HG03039 (cell line): ENCODE measurements around the gene TRIOBP.
"Not testable (repeated sequence)": the region's sequence is repeated elsewhere in the genome, so short reads cannot be mapped to it uniquely, and the experiment has no call there.

Experiments used
- ATAC-seq: cut with Tn5 transposase; IDR thresholded peaks from one replicate; pipeline ENCODE4 v1.9.1; 2021; ENCODE audit warnings: mild to moderate bottlenecking, moderate library complexity; ENCODE audit not compliant: unreplicated experiment

Gene TRIOBP

DNA sequence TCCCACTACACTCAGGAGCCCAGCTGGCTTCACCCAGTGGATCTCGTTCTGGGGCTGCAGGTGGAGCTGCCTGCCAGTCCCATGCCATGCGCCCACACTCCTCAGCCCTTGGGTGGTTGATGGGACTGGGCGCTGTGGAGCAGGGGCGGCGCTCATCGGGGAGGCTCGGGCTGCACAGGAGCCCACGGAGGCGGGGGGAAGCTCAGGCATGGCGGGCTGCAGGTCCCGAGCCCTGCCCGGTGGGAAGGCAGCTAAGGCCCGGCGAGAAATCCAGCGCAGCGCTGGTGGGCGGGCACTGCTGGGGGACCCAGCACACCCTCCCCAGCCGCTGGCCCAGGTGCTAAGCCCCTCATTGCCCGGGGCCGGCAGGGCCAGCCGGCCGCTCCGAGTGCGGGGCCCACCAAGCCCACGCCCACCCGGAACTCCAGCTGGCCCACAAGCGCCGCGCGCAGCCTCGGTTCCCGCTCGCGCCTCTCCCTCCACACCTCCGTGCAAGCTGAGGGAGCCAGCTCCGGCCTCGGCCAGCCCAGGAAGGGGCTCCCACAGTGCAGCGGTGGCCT is 21.0 kb downstream of the TRIOBP start:
- ATAC-seq: not testable (repeated sequence)

DNA sequence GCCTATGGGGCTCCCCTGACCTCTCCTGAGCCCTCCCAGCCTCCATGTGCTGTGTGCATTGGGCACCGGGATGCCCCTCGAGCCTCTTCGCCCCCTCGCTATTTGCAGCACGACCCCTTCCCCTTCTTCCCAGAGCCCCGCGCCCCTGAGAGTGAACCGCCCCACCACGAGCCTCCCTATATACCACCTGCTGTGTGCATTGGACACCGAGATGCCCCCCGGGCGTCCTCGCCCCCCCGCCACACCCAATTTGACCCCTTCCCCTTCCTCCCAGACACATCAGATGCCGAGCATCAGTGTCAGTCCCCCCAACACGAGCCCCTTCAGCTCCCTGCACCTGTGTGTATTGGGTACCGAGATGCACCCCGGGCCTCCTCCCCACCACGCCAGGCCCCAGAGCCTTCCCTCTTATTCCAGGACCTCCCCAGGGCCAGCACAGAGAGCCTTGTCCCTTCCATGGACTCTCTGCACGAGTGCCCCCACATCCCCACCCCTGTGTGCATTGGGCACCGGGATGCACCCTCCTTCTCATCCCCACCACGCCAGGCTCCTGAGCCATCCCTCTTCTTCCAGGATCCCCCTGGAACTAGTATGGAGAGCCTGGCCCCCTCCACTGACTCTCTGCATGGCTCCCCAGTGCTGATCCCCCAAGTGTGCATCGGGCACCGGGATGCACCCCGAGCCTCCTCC is 28.8 kb downstream of the TRIOBP start:
- no peak for ATAC-seq

DNA sequence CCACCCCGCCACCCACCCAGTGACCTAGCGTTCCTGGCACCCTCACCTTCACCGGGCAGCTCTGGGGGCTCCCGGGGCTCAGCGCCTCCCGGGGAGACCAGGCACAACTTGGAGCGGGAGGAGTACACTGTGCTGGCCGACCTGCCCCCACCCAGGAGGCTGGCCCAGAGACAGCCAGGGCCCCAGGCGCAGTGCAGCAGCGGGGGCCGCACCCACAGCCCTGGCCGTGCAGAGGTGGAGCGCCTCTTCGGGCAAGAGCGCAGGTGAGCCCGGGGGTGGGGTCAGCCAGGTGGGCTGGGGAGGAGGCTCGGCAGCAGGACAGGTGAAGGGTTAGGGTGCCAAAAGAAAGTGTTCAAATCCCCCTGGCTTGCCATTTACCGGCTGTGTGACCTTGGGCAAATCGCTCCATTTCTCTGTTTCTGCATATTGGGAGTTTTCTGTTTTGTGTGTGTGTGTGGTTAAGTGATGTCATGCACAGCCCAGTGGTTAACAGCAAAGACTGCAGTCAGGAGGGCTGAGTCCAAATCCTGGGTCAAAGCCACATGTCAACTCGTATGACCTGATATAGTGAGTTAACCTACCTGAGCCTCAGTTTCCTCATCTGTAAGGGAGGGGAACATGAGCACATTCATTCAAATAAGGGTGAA is 29.5 kb downstream of the TRIOBP start:
- no peak for ATAC-seq

DNA sequence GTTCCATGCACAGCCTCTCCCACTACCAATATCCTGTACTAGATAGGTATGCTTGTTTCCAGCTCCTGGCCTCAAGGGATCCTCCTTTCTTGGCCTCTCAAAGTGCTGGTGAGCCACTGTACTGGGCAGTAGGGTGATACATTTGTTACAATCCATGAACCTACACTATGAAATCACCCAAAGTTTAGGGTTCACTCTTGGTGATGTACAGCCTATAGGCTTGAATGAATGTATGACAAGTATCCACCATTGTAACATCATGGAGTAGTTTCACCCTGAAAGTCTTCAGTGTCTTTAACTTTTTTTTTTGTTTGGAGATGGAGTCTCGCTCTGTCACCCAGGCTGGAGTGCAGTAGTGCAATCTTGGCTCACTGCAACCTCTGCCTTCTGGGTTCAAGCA is 31.8 kb downstream of the TRIOBP start:
- ATAC-seq: no peak

DNA sequence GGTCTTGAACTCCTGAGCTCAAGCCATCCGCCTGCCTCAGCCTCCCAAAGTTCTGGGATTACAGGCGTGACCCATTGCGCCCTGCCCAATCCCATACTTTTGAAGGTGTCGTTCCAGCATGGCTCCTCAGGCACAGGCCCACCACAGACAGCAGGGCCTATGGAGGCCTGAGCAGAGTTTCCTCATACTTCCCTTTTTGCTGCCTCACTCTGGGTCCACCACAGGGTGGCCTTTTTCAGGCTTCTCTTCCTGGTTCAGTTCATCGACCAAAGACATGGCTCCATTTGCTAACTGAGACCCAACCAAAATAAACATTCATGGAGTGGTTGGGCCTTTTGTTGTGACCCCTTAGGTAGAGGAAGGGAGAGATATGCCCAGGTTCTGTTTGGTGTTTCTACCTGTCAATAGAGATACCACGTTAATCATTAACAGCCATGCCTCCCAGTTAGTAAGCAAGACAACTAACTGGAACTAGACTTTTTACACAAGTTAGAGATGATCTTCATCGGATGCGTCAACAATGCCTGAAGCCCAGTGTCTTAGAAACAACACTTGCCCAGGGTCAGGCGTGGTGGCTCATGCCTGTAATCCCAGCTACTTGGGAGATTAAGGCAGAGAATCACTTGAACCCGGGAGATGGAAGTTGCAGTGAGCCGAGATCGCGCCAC is 35.1 kb downstream of the TRIOBP start:
- ATAC-seq: no peak

DNA sequence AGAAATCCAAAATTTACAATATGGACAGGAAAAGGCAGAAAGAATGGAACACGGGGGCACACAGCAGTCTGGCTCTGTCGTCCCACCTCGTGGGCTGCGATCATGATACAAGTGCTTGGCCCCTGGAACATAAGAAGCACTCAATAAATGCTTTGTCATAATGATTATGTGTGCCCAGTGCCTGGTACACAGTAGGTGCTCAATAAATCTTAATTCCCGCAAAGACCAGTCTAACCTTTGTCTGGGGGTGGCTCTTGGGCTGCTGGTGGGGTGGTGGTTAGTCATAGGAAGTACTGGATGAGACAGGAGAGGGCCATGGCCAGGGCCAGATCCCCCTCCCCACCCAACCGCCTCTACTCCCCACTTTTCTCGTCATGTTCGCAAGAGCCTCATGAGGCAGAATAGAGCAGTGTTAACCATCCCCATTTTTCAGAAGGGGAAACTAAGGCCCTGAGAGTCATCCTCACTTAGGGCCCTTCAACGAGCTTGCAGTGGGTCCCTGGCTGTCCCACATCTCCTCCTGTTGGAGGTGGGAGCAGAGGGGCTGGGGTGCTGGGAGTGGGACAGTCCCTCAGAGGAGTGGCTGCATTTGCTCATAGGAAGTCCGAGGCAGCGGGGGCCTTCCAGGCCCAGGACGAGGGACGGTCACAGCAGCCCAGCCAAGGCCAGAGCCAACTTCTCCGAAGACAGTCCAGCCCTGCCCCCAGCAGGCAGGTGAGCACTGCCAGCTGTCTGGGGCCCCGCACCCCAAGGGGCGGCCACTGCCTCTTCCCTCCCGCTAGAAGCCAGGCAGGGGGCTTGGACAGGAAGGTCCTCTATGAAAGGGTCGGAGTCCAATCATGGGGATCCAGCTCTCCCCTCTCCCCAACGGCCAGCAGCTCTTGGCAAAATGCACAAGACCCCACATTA is 36.1 kb downstream of the TRIOBP start:
- no peak for ATAC-seq

DNA sequence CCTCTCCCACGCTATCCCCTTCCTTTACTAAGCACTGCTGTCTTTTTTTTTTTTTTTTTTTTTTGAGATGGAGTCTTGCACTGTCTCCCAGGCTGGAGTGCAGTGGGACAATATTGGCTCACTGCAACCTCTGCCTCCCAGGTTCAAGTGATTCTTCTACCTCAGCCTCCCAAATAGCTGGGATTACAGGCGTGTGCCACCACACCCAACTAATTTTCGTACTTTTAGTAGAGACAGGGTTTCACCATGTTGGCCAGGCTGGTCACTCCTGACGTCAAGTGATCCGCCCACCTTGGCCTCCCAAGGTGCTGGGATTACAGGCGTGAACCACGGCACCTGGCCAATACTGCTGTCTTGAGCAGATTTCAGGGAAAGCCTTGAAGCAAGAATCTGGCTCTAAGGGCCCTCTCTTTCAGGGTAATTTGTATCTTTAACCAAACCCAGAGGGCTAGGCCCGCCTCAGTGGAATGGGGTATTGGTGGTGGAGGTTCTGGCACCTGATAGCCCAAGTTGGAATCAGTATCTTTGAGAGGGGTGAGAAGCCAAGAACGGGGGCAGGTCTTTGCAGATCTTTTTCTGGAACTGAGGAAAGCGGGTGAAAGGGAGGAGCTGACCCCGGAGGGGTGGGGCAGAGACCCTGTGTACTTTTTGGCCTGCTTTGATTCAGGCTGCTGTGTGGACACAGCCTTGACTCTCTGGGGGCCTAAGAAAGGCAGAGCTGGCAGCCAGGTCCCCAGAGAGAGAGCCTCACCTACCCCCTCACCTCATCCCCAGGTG is 37.0 kb downstream of the TRIOBP start:
- no peak for ATAC-seq

DNA sequence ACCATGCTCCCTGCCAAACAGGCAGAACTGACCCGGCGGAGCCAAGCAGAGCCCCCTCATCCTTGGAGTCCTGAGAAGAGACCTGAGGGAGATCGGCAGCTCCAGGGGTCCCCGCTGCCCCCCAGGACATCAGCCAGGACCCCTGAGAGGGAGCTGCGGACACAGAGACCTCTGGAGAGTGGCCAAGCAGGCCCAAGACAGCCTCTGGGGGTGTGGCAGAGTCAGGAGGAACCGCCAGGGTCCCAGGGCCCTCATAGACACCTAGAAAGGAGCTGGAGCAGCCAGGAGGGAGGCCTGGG is 37.5 kb downstream of the TRIOBP start:
- ATAC-seq: no peak

DNA sequence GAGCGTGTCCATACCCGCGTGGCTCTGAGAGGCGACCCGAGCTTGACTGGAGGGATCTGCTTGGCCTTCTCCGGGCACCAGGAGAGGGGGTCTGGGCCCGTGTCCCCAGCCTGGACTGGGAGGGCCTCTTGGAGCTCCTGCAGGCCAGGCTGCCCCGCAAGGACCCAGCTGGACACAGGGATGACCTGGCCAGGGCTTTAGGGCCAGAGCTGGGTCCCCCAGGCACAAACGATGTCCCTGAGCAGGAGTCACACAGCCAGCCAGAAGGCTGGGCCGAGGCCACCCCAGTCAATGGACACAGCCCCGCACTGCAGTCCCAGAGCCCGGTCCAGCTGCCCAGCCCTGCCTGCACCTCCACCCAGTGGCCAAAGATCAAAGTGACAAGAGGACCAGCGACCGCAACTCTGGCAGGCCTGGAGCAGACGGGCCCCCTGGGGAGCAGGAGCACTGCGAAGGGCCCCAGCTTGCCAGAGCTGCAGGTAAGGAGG is 38.2 kb downstream of the TRIOBP start:
- no peak for ATAC-seq

DNA sequence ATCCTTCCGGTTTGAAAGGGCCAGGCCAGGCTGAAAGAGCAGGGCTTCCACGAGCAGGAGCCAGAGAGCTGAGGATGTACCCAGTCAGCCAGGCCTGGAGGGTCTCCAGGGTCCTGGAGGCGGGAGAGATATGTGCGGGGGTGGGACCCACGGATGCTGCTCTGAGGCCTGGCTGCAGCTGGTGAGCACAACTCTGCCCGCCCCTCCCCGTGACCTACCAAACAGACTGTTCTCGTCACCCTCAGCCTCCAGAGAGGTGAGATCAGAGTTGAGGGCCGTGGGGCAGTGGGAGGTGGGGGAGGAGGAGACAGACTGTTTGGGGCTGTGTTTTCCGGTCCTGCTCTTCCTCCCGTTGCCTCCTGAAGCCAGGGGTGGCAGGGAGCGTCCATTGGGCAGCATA is 42.2 kb downstream of the TRIOBP start:
- no peak for ATAC-seq

DNA sequence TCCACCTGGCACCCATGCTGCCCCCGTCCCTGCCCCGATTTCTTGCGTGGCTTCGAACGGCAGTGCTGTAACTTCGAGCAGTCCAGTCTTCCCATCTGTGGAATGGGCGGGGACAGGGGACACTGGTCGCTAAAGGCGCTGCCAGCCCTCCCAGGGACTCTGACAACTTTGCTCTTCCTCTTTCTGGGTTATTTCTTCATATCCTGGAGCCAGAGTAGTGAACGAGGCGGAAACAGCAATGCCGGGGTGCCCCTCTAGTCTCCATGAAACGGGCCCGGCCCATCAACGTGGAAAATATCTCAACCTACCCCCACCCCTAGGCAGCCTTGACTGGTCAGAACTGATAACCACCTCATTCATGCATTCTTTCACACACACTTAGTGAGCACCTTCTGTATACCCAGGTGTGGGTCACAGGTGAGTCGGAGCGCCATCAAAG is 42.8 kb downstream of the TRIOBP start:
- ATAC-seq: no peak

DNA sequence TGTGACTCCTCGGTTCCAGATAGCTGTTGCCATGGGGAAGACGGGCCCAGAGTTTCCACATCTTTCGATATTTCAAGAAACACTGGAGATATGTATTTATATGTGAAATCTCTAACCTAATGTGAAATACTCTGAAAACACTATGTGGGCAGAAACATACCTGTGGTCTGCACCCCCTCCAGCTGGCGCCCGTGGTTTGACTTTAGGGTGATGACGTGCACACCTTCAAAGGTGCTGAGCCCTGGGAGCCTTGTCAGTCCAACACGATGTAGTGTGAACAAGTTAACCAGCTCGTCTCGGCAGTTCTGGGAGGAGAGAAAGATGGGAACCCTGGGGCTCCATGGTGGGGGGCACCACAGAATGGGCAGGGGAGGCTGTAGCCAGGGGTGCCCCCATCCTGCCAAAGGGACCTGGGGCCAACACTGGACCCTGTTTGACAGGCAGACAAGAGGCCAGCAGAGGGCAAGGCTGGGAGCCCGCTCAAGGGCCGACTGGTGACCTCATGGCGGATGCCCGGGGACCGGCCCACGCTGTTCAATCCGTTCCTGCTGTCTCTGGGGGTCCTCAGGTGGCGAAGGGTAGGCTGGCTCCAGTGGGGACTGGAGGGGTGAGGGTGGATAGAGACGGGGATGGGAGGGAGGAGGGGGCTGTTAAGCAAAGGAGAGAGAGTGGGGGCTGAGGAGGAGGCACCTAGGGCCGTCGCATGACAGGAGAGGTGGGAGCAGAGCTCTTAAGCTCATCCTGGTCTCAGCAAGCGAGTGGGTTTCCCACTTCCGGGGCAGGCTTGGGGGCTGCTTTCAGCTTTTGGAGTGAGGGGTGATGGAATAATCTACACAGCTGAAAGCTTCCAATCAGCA is 43.8 kb downstream of the TRIOBP start:
- ATAC-seq: no peak

DNA sequence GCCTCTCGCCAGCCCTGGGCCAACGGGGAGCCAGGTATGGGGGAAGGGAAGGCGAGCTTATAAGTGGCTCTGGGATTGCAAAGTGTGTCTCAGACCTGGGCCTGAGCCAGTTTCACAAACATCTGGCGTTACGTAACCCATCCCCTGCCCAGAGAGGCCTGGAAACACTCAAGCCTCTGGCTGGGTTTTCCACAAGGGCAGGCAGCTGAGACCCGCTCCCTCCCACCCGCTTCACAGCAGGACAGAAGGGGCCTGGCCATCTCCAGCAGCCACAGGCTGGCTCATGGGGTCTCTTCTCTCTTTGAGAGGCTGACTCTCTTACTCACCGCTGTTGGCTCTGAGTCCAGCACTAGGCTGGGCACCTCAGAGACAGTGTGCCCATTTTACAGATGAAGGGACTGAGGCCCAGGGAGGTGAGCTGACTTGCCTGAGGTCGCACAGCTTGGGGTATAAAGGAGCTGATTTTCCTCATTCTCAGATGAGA is 44.5 kb downstream of the TRIOBP start:
- ATAC-seq: no peak

DNA sequence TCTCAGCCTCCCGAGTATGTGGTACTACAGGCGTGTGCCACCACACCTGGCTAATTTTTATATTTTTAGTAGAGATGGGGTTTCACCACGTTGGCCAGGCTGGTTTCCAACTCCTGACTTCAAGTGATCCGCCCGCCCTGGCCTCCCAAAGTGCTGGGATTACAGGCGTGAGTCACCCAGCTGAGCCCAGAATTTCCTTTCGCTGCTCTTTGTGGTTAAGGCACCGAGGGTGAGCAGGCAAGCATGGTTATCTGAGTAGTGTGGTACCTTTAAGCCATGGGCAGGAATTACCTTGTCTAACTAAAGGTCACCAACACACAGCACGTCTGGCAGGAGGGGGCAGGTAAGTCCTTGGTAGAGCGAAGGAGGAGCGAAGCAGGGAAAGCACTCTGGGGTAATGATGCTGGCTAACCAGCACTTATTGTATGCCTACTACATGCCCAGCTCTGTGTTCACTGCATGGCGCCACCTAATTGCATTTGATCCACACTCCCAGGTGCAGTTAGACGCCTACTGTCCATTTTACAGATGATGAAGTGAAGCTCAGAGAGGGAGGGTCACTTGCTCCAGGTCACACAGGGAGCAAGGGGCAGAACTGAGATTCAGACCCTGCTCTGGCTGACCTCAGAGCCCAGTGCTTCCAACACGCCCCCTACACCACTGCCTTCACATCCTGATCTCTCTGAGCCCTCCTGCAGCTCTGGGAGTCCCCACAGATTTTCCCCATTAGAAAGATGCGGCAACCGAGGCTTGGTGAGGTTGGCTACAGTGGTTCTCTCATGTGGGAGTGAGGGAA is 45.7 kb downstream of the TRIOBP start:
- no peak for ATAC-seq

DNA sequence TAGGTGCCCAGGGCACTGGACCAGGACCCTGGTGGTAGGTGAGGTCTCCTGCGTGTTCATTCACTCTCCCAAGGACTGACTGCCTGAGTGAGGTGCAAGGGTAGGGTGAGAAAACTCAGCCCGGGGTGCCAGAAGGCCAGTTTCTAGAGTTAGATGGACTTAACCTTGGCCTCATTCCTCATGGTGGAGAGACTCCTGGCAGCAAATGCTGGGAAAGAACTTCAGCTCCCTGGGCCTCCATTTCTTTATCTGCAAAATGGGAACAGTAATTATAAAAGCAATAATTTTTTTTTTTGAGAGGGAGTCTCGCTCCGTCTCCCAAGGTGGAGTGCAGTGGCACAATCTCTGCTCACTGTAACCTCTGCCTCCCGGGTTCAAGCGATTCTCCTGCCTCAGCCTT is 47.7 kb downstream of the TRIOBP start:
- no peak for ATAC-seq

DNA sequence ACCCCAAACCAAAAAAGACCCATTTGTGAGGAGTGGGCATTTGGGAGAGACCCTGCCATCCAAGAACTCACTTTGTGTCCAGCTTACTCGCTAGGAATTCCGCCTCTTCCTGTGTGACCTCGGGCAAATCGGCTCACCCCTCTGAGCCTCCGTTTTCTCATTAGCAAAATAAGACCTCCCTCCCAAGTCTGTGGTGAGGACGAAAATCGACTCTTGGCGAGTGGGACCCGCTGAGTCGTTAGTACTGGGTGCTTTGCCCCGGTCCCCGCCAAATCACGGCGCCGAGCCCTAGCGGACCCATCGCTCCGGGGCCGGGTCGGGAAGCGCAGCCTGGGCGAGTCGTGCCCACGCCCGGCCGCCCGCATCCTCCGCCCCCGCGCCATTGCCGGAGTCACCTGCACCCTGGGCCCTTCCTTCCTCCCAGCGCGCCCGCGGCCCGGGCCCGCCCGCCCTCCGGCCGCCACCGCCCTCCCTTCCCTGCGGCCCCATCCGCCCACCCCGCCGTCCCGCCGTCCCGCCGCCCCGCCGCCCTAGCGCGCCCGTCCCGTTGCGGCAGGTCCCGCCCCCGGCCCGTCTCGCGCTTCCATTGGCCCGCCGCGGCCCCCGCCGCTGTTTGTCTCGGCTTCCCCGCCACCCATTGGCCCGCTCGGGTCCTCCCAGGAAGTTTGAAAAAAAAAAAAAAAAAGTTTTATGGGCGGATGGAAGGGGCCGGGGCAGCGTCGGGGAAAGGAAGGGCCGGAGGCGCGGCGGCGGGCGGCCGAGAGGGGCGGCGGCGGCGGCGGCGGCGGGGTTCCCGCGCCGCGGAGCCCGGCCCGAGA is 48.9 kb downstream of the TRIOBP start:
- no peak for ATAC-seq

DNA sequence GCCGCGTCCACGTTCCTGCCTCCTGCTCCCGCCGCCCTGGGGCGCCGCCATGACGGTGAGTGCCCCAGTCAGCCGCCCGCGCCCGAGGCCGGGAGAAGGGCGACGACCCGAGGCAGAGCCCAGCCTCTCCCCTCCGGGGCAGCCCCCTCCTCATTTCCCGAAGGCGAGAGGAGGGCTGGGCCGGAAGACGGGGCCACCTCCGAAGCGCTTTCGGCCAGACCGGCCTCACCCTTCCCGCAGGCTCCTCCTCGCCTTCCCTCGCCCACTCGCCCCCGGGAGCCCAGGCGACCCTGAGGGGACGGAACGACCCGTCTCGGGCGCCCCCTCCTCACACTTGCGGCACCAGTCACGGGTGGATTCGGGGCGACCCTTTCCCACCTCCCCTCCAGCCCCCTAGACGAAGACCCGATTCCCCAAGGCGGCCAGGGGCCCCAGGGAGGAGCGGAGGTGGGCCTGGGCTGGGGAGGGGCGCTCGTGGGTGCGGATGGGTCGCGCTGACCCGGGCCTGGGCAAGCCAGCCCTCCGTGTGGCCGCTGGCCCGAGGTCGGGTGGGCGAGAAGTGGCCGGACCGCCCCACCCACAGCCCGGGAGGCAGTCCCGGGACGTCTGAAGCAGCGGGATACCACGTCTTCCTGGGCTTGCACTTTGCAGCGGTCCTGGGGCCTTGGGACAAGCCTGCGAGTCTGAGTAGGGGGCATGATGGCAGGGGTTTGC is 49.7 kb downstream of the TRIOBP start:
- ATAC-seq: no peak
